PC-9 (cell line): ENCODE data around the gene REV1. TPM values are rescaled to one million over a fixed set of nuclear protein-coding genes. Genes with fewer than 3 reads are reported as not detected.
A peak's percentile ranks its signal among the peaks of the same experiment; 100 is the strongest.

Experiments used
- BruUV-seq: library from RNA; stranded (reverse); fragments of 400-500 nt; replicated peaks from 2 replicates; lab custom pipeline; 2021; lab: Mats Ljungman, UMichigan
- CTCF ChIA-PET: fragments of 300-600 bp; sonication (Branson Sonifier 250); formaldehyde crosslinking; loops from one replicate; lab custom pipeline; 2022; ENCODE audit warnings: antibody characterized with exemption; lab: Charles Lee
- POLR2A ChIA-PET: fragments of 300-600 bp; sonication (Branson Sonifier 250); formaldehyde crosslinking; loops from one replicate; lab custom pipeline; 2022; ENCODE audit warnings: antibody characterized with exemption; ENCODE audit not compliant: unreplicated experiment; lab: Charles Lee
- DNase-seq, 2 experiments: peaks; one replicate each; pipeline versions ENCODE4 v3.0.0 to v3.0.0-alpha.2; 2015 to 2022; ENCODE audit warnings: mixed read lengths in 1 of 2
- H2AFZ ChIP-seq: fragments of 200-600 bp; sonication (generic); 2 replicates; pipeline ENCODE4 v1.8.1; 2017; ENCODE audit warnings: antibody characterized with exemption
- H3F3A ChIP-seq: fragments of 200-600 bp; sonication (generic); 2 replicates; pipeline ENCODE4 v1.8.1; 2017; ENCODE audit warnings: antibody characterized with exemption, mild to moderate bottlenecking, low read depth; ENCODE audit not compliant: insufficient read depth
- H3K27ac ChIP-seq: fragments of 200-600 bp; sonication (generic); 2 replicates; pipeline ENCODE4 v1.6.1; 2016; ENCODE audit warnings: mixed run types
- H3K27me3 ChIP-seq: fragments of 200-600 bp; sonication (generic); 2 replicates; pipeline ENCODE4 v1.6.1; 2016; ENCODE audit warnings: low read depth, mixed run types; ENCODE audit not compliant: insufficient read depth
- H3K36me3 ChIP-seq: fragments of 200-600 bp; sonication (generic); 2 replicates; pipeline ENCODE4 v1.6.1; 2016; ENCODE audit warnings: low read depth, mixed run types
- H3K4me1 ChIP-seq: fragments of 200-600 bp; sonication (generic); replicated peaks from 2 replicates; pipeline ENCODE4 v1.6.1; 2016; ENCODE audit warnings: mixed run types; ENCODE audit not compliant: insufficient read depth
- H3K4me2 ChIP-seq: fragments of 200-600 bp; sonication (generic); 2 replicates; pipeline ENCODE4 v1.6.1; 2017; ENCODE audit warnings: mixed run types
- H3K4me3 ChIP-seq: fragments of 200-600 bp; sonication (generic); 2 replicates; pipeline ENCODE4 v1.6.1; 2016; ENCODE audit warnings: mixed run types
- H3K79me2 ChIP-seq: fragments of 200-600 bp; sonication (generic); 2 replicates; pipeline ENCODE4 v1.6.1; 2017; ENCODE audit warnings: low read depth, mixed run types
- H3K9me2 ChIP-seq: fragments of 200-600 bp; sonication (generic); 2 replicates; pipeline ENCODE4 v1.8.1; 2017; ENCODE audit warnings: mild to moderate bottlenecking; ENCODE audit not compliant: insufficient read depth
- H3K9me3 ChIP-seq: fragments of 200-600 bp; sonication (generic); 2 replicates; pipeline ENCODE4 v1.8.1; 2016; ENCODE audit warnings: low read depth; ENCODE audit not compliant: insufficient read depth
- H4K20me1 ChIP-seq: fragments of 200-600 bp; sonication (generic); 2 replicates; pipeline ENCODE4 v1.8.1; 2017; ENCODE audit not compliant: insufficient read depth
- EZH2 ChIP-seq: fragments of 200-600 bp; sonication (generic); IDR thresholded peaks from 2 replicates; pipeline ENCODE4 v1.8.0; 2017; ENCODE audit warnings: antibody characterized with exemption, low read depth
- intact Hi-C: fragments of 100-400 bp; cut with micrococcal nuclease; formaldehyde crosslinking; loops from one replicate; pipeline ENCODE4 v1.10.0; 2022; ENCODE audit not compliant: unreplicated experiment
- total RNA-seq: library from RNA; stranded (reverse); gene quantifications from 2 replicates; pipeline ENCODE4 v1.2.3, GENCODE V29; 2021
- TF ChIP-seq, protein P1 (sequence below): fragments of 200-600 bp; sonication (generic); conservative IDR thresholded peaks from 2 replicates; pipeline ENCODE4 v1.6.1; 2017; ENCODE audit warnings: mixed run types, antibody characterized with exemption, mild to moderate bottlenecking, moderate library complexity

Gene REV1
- total RNA-seq, 1 experiment from 2014 or later: 50.5 TPM

GRCh38 chr2:99490623-99491461 lies 1.0 kb upstream of the REV1 start:
- intact Hi-C loops: loop anchor here (1.0 to 5.0 kb wide), 5 partner anchors 155 to 842 kb away; partner anchors contain the start of genes MITD1, MRPL30 and TXNDC9
- no peak for TF ChIP-seq EZH2
- TF ChIP-seq, protein P1, sequence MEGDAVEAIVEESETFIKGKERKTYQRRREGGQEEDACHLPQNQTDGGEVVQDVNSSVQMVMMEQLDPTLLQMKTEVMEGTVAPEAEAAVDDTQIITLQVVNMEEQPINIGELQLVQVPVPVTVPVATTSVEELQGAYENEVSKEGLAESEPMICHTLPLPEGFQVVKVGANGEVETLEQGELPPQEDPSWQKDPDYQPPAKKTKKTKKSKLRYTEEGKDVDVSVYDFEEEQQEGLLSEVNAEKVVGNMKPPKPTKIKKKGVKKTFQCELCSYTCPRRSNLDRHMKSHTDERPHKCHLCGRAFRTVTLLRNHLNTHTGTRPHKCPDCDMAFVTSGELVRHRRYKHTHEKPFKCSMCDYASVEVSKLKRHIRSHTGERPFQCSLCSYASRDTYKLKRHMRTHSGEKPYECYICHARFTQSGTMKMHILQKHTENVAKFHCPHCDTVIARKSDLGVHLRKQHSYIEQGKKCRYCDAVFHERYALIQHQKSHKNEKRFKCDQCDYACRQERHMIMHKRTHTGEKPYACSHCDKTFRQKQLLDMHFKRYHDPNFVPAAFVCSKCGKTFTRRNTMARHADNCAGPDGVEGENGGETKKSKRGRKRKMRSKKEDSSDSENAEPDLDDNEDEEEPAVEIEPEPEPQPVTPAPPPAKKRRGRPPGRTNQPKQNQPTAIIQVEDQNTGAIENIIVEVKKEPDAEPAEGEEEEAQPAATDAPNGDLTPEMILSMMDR: peak; percentile 43; the same call in 1 of the 2 replicates
- H3K9me3 ChIP-seq: no peaks in the 10 kb centered on the region
- POLR2A ChIA-PET: interaction anchor here (0.6 kb wide), 1 partner anchor 32 kb away, joined by 6 read pairs; no protein-coding TSS in a partner anchor
- H2AFZ ChIP-seq: peak overlapping the region; percentile 84
- H3K36me3 ChIP-seq: peaks cover 5% of the 10 kb centered on the region; the same call in 1 of the 2 replicates
- peak overlapping the region; percentile 94 for H3K4me2 ChIP-seq
- H3K9me2 ChIP-seq: no peaks in the 10 kb centered on the region
- DNase-seq: no peak
- peaks cover 8% of the 10 kb centered on the region; the same call in 1 of the 2 replicates for H3F3A ChIP-seq
- peak overlapping the region; percentile 77 for H3K4me3 ChIP-seq
- H3K27me3 ChIP-seq: no peaks in the 10 kb centered on the region
- CTCF ChIA-PET: interaction anchor here (0.6 kb wide), 1 partner anchor 759 kb away, joined by 3 read pairs; no protein-coding TSS in a partner anchor
- H3K27ac ChIP-seq: no peak overlapping the region; the same call in 1 of the 2 replicates
- TSS peak; percentile 39 for BruUV-seq
- H3K79me2 ChIP-seq: peaks cover 34% of the 10 kb centered on the region
- H4K20me1 ChIP-seq: peaks cover 30% of the 10 kb centered on the region
- H3K4me1 ChIP-seq: peaks cover 19% of the 10 kb centered on the region

- peak in 1 of 2 experiments; percentile 62 for DNase-seq
- peaks cover 50% of the 10 kb centered on the region for H3K79me2 ChIP-seq
- peak overlapping the region; percentile 84 for H3K4me2 ChIP-seq
- no peak for TF ChIP-seq EZH2
- TF ChIP-seq, protein P1: no peak
- H3F3A ChIP-seq: peaks cover 8% of the 10 kb centered on the region; the same call in 1 of the 2 replicates
- H3K4me1 ChIP-seq: peaks cover 19% of the 10 kb centered on the region
- ChIA-PET CTCF (no interaction called here), POLR2A (no interaction called here)
- peak overlapping the region; percentile 77 for H3K4me3 ChIP-seq
- intact Hi-C loops: loop anchor here (2.0 to 5.0 kb wide), 2 partner anchors 14 to 47 kb away; no protein-coding TSS in a partner anchor
- H3K27me3 ChIP-seq: no peaks in the 10 kb centered on the region
- peak overlapping the region; percentile 66 for H3K27ac ChIP-seq
- H3K9me2 ChIP-seq: no peaks in the 10 kb centered on the region
- no peaks in the 10 kb centered on the region for H3K9me3 ChIP-seq
- peaks cover 46% of the 10 kb centered on the region for H4K20me1 ChIP-seq
- peaks cover 5% of the 10 kb centered on the region; the same call in 1 of the 2 replicates for H3K36me3 ChIP-seq
- no TSS peak for BruUV-seq
- H2AFZ ChIP-seq: peak overlapping the region; percentile 76
These were observed 605 bp downstream of the REV1 start for GRCh38 chr2:99489063-99489760.

DNA sequence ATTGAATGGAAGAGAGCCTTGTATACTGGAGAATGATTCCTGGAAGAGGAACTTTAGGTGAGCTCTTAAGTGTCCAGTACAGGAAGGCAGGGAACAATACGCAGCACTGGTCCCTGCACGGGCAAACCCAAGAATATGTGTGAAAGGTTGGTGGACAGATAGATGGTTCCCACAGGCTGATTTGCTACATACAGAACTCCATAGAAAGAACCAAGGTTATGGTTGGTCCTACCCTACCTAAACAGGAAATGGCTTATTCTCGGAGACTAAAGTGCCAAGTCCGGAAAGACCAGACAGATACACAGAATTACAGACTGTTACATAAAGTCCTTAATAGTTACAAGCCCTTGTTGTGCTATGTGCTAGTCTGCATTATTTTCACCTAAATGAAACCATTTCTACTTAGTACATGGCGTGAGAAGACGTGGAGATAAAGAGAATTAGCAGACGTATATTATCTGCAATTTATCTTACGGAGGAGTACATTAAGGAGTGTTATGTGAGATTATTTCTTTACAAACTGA lies 1.2 kb downstream of the REV1 start:
- H3K9me3 ChIP-seq: no peaks in the 10 kb centered on the region
- no peaks in the 10 kb centered on the region for H3K9me2 ChIP-seq
- peaks cover 57% of the 10 kb centered on the region for H3K79me2 ChIP-seq
- peak overlapping the region; percentile 77 for H3K4me3 ChIP-seq
- H4K20me1 ChIP-seq: peaks cover 53% of the 10 kb centered on the region
- peaks cover 8% of the 10 kb centered on the region; the same call in 1 of the 2 replicates for H3F3A ChIP-seq
- TSS peak; percentile 30 for BruUV-seq
- peaks cover 5% of the 10 kb centered on the region; the same call in 1 of the 2 replicates for H3K36me3 ChIP-seq
- peak overlapping the region; percentile 76 for H2AFZ ChIP-seq
- peak overlapping the region; percentile 84 for H3K4me2 ChIP-seq
- CTCF ChIA-PET: no interaction called here
- peak; percentile 31 to 49 for DNase-seq
- intact Hi-C loops: loop anchor here (2.0 to 5.0 kb wide), 2 partner anchors 14 to 46 kb away; no protein-coding TSS in a partner anchor
- H3K27me3 ChIP-seq: no peaks in the 10 kb centered on the region
- TF ChIP-seq, protein P1: no peak
- TF ChIP-seq EZH2: no peak
- peaks cover 19% of the 10 kb centered on the region for H3K4me1 ChIP-seq
- POLR2A ChIA-PET: interaction anchor here (0.5 to 0.7 kb wide), 2 partner anchors 619 to 1636 kb away, joined by 4 to 7 read pairs; no protein-coding TSS in a partner anchor
- peak overlapping the region; percentile 35 for H3K27ac ChIP-seq
